Trophoblast cell (in vitro differentiated cells and primary cell): ENCODE data around the gene TSR3.

Experiments used
- DNase-seq, 2 donors: peaks; one replicate each; pipeline ENCODE4 v3.0.0-alpha.2; 2016
- H2AFZ ChIP-seq: 2 replicates; pipeline ENCODE4 v1.6.1; 2013; ENCODE audit warnings: low read length, moderate library complexity, mild to moderate bottlenecking; ENCODE audit not compliant: insufficient read depth, poor library complexity
- H2AK5ac ChIP-seq: 2 replicates; pipeline ENCODE4 v1.6.1; 2013; ENCODE audit warnings: mild to moderate bottlenecking, low read length
- H2BK120ac ChIP-seq: 2 replicates; pipeline ENCODE4 v1.6.1; 2013; ENCODE audit warnings: low read length, mild to moderate bottlenecking, moderate library complexity; ENCODE audit not compliant: insufficient read depth, poor library complexity
- H2BK12ac ChIP-seq: 2 replicates; pipeline ENCODE4 v1.6.1; 2013; ENCODE audit warnings: mild to moderate bottlenecking, low read length, moderate library complexity
- H2BK5ac ChIP-seq: 2 replicates; pipeline ENCODE4 v1.6.1; 2013; ENCODE audit warnings: low read length, low read depth, moderate library complexity, mild to moderate bottlenecking; ENCODE audit not compliant: poor library complexity
- H3K14ac ChIP-seq: 2 replicates; pipeline ENCODE4 v1.6.1; 2013; ENCODE audit warnings: mild to moderate bottlenecking, low read length
- H3K18ac ChIP-seq: 2 replicates; pipeline ENCODE4 v1.6.1; 2013; ENCODE audit warnings: mild to moderate bottlenecking, low read length
- H3K23ac ChIP-seq: 2 replicates; pipeline ENCODE4 v1.6.1; 2013; ENCODE audit warnings: low read length
- H3K27ac ChIP-seq: 2 replicates; pipeline ENCODE4 v1.5.1; 2013; ENCODE audit warnings: low read depth, mild to moderate bottlenecking, inconsistent platforms, low read length, moderate library complexity
- H3K27me3 ChIP-seq: 2 replicates; pipeline ENCODE4 v1.6.1; 2013; ENCODE audit warnings: inconsistent platforms, mild to moderate bottlenecking, low read length, moderate library complexity; ENCODE audit not compliant: insufficient read depth
- H3K36me3 ChIP-seq, 2 experiments: 1 replicate in 1 of 2; 2 replicates in 1 of 2; pipeline ENCODE4 v1.6.1; 2013; ENCODE audit warnings: low read length in 2 of 2, mild to moderate bottlenecking in 2 of 2, moderate library complexity in 1 of 2; ENCODE audit not compliant: insufficient read depth in 2 of 2, control insufficient read depth in 1 of 2
- H3K4ac ChIP-seq: 2 replicates; pipeline ENCODE4 v1.6.1; 2013; ENCODE audit warnings: low read depth, mild to moderate bottlenecking, low read length, moderate library complexity
- H3K4me1 ChIP-seq, 2 experiments: 1 replicate in 1 of 2; 2 replicates in 1 of 2; pipeline ENCODE4 v1.6.1; 2013; ENCODE audit warnings: low read length in 2 of 2, mild to moderate bottlenecking in 2 of 2, moderate library complexity in 1 of 2; ENCODE audit not compliant: insufficient read depth in 2 of 2, control insufficient read depth in 1 of 2
- H3K4me2 ChIP-seq: 2 replicates; pipeline ENCODE4 v1.6.1; 2013; ENCODE audit warnings: inconsistent platforms, mild to moderate bottlenecking, low read length, moderate library complexity
- H3K4me3 ChIP-seq: 2 replicates; pipeline ENCODE4 v1.5.1; 2013; ENCODE audit warnings: mild to moderate bottlenecking, low read depth, low read length, inconsistent platforms
- H3K79me1 ChIP-seq: one replicate; pipeline ENCODE4 v1.6.1; 2013; ENCODE audit warnings: low read length
- H3K79me2 ChIP-seq: 2 replicates; pipeline ENCODE4 v1.6.1; 2013; ENCODE audit warnings: low read length, mild to moderate bottlenecking; ENCODE audit not compliant: control insufficient read depth, insufficient read depth, poor library complexity
- H3K9ac ChIP-seq: 2 replicates; pipeline ENCODE4 v1.6.1; 2013; ENCODE audit warnings: mild to moderate bottlenecking, low read length
- H3K9me3 ChIP-seq: 2 replicates; pipeline ENCODE4 v1.6.1; 2013; ENCODE audit warnings: low read depth, mild to moderate bottlenecking, control low read depth, inconsistent platforms, low read length; ENCODE audit not compliant: insufficient read depth
- H4K12ac ChIP-seq: 2 replicates; pipeline ENCODE4 v1.6.1; 2013; ENCODE audit warnings: low read depth, mild to moderate bottlenecking, low read length, moderate library complexity
- H4K8ac ChIP-seq: 2 replicates; pipeline ENCODE4 v1.6.1; 2013; ENCODE audit warnings: low read depth, mild to moderate bottlenecking, low read length, moderate library complexity
- H4K91ac ChIP-seq: one replicate; pipeline ENCODE4 v1.6.1; 2013; ENCODE audit warnings: low read depth, mild to moderate bottlenecking, low read length, moderate library complexity
- WGBS: extraction: QIAGEN DNeasy Blood & Tissue Kit; methylation state at CpG from one replicate; pipeline ENCODE4 v1.1.7; 2013; ENCODE audit warnings: missing lambda C conversion rate; ENCODE audit not compliant: insufficient read length, insufficient coverage; ENCODE audit errors: extremely low coverage; 5-methylcytosine and 5-hydroxymethylcytosine counted together

The TSR3 gene

DNA sequence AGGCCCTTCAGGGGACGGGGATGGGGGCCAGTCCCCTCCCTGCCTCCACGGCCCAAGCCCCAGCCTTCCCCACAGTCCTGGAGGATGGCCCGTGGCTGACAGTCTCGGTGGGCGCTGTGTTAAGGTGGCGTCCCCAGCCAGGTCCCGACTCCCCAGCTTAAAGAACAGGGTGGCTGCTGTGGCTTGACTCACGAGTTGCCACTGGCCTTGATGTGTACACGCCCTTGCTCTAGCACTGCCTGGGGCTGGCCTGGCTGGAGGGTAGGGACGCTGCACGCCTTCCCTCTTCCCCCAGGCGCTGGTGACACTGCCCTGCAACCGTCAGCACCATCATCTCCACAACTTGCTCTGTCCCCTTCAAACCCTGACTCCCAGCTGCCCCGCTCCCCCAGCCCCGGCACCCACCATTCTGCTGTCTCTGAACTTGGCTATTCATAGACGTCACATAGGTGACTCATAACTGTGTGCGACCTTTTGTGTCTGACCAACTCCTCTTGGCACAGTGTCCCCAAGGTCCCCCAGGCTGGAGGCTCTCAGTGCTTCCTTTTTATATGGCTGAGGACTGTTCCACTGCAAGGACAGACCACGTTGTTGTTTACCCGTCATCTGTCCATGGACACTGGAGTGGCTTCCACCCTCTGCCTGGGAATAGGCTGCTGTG is 6.4 kb upstream of the TSR3 start:
- peak; percentile 65 to 80 for DNase-seq
- Histone ChIP-seq H3K27me3 (no peaks in the 10 kb centered on the region), H2AFZ (no peak overlapping the region), H3K23ac (no peak overlapping the region), H3K79me1 (no peaks in the 10 kb centered on the region), H3K27ac (no peak overlapping the region), H4K8ac (no peak overlapping the region), H2BK5ac (no peak overlapping the region), H3K4ac (no peak overlapping the region), H2AK5ac (no peak overlapping the region), H3K9me3 (no peaks in the 10 kb centered on the region), H3K18ac (no peak overlapping the region), H3K79me2 (peaks cover 4% of the 10 kb centered on the region), H3K4me2 (no peak overlapping the region), H3K4me1 (no peaks in the 10 kb centered on the region), H2BK120ac (no peak overlapping the region), H4K12ac (no peak overlapping the region), H4K91ac (no peak overlapping the region), H2BK12ac (no peak overlapping the region), H3K14ac (no peak overlapping the region), H3K4me3 (no peak overlapping the region), H3K9ac (no peak overlapping the region), H3K36me3 (peaks cover 22 to 29% of the 10 kb centered on the region in 2 experiments)
- no CpG with 5 or more reads among the region's 19 CpGs for WGBS

DNA sequence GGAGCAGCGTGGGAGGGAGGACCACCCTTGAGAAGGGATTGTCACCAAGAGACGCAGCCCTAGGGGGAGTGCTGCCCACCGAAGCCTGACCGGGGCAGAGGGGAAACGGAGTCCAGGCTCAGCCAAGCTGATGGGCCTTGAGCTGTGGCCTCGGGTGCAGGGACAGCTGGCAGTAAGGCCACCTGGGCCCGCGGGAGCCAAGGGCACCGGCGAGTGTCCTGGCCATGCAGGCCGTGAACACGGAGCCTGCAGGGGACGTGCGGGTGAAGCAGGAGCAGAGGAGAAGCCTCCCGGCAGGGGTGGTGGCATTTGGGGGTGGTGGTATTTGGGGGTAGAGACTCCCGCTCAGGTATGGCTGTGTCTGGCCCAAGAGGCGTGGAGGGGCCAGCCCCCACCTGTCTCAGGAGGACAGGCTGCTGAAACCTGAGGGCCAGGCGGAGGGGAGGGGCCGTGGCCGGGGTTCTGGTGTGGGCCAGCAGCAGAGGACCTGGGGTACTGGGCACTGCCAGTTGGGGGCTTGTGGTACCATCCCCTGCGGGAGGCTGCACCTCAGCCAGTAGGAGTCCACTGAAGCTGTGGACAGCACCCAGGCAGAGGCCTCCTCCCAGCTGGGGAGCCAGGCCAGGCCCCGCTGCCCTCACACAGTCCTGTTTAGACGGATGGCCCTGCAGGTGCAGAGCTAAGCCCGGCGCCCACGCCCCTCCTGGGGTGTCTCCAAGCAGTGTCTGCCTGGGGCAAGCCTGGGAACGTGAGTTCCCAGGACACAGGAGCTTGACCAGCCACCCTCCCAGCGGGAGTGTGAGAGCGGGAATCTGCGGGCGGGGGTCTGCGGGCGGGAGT is 4.6 kb upstream of the TSR3 start:
- peak overlapping the region; percentile 49 for H3K4ac ChIP-seq
- no peak overlapping the region for H2BK5ac ChIP-seq
- no peak overlapping the region for H3K4me2 ChIP-seq
- no peak overlapping the region for H3K4me3 ChIP-seq
- H3K4me1 ChIP-seq: peaks cover 2 to 3% of the 10 kb centered on the region in 2 experiments
- no peak overlapping the region for H2AK5ac ChIP-seq
- no peak overlapping the region for H3K27ac ChIP-seq
- peaks cover 6% of the 10 kb centered on the region for H3K79me1 ChIP-seq
- peak in 1 of 2 donors; percentile 17 for DNase-seq
- H4K8ac ChIP-seq: no peak overlapping the region
- H3K23ac ChIP-seq: no peak overlapping the region
- H3K79me2 ChIP-seq: peaks cover 11% of the 10 kb centered on the region
- H2BK12ac ChIP-seq: no peak overlapping the region
- H2AFZ ChIP-seq: no peak overlapping the region
- H4K91ac ChIP-seq: no peak overlapping the region
- H3K18ac ChIP-seq: no peak overlapping the region
- H3K14ac ChIP-seq: no peak overlapping the region
- peaks cover 6 to 14% of the 10 kb centered on the region in 2 experiments for H3K36me3 ChIP-seq
- H3K9ac ChIP-seq: no peak overlapping the region
- no CpG with 5 or more reads among the region's 33 CpGs for WGBS
- H3K9me3 ChIP-seq: no peaks in the 10 kb centered on the region
- H3K27me3 ChIP-seq: no peaks in the 10 kb centered on the region
- no peak overlapping the region for H4K12ac ChIP-seq
- no peak overlapping the region for H2BK120ac ChIP-seq

- Histone ChIP-seq H3K4me2 (no peak overlapping the region), H3K27ac (no peak overlapping the region), H3K27me3 (no peaks in the 10 kb centered on the region), H4K8ac (no peak overlapping the region), H2BK120ac (no peak overlapping the region), H3K36me3 (peaks cover 2 to 9% of the 10 kb centered on the region in 2 experiments), H3K79me1 (peaks cover 8% of the 10 kb centered on the region), H3K9ac (no peak overlapping the region), H3K23ac (no peak overlapping the region), H4K12ac (no peak overlapping the region), H3K18ac (no peak overlapping the region), H2BK5ac (no peak overlapping the region), H3K9me3 (no peaks in the 10 kb centered on the region), H2AK5ac (no peak overlapping the region), H3K14ac (no peak overlapping the region), H2BK12ac (no peak overlapping the region), H3K4me1 (peaks cover 7 to 8% of the 10 kb centered on the region in 2 experiments), H3K4ac (peak overlapping the region; percentile 49), H4K91ac (no peak overlapping the region), H2AFZ (no peak overlapping the region), H3K4me3 (no peak overlapping the region), H3K79me2 (peaks cover 13% of the 10 kb centered on the region)
- no CpG with 5 or more reads among the region's 15 CpGs for WGBS
- DNase-seq: no peak
Measured at GRCh38 chr16:1355591-1355990, 3.9 kb upstream of the TSR3 start.

- H2BK5ac ChIP-seq: no peak overlapping the region
- no peak overlapping the region for H3K9ac ChIP-seq
- no peak overlapping the region for H3K18ac ChIP-seq
- H3K4me3 ChIP-seq: no peak overlapping the region
- no peak overlapping the region for H2BK12ac ChIP-seq
- H3K4me2 ChIP-seq: no peak overlapping the region
- peaks cover 13% of the 10 kb centered on the region for H3K79me2 ChIP-seq
- H3K14ac ChIP-seq: no peak overlapping the region
- H3K79me1 ChIP-seq: peaks cover 8% of the 10 kb centered on the region
- H2AFZ ChIP-seq: no peak overlapping the region
- no peak overlapping the region for H4K8ac ChIP-seq
- H3K4ac ChIP-seq: peak overlapping the region; percentile 48
- no peak overlapping the region for H3K27ac ChIP-seq
- no peak overlapping the region for H2AK5ac ChIP-seq
- H4K91ac ChIP-seq: no peak overlapping the region
- DNase-seq: no peak
- H2BK120ac ChIP-seq: no peak overlapping the region
- H3K4me1 ChIP-seq: peaks cover 8 to 9% of the 10 kb centered on the region in 2 experiments
- H4K12ac ChIP-seq: no peak overlapping the region
- no CpG with 5 or more reads among the region's 49 CpGs for WGBS
- no peaks in the 10 kb centered on the region for H3K9me3 ChIP-seq
- peaks cover 6 to 12% of the 10 kb centered on the region in 2 experiments for H3K36me3 ChIP-seq
- H3K23ac ChIP-seq: no peak overlapping the region
- no peaks in the 10 kb centered on the region for H3K27me3 ChIP-seq
Measured at GRCh38 chr16:1354815-1355540, 3.3 kb upstream of the TSR3 start.
